BLaER1 treated with 17β-estradiol and CSF1 and Interleukin-3, amounts not matched to agents 10 nM and 100 nM (cell line): Measurements from ENCODE around the gene ARRDC5.
"Not testable (repeated sequence)": the region's sequence is repeated elsewhere in the genome, so short reads cannot be mapped to it uniquely, and the experiment has no call there.

ENCODE experiments used
- H3K27ac ChIP-seq, 11 experiments: shearing (Covaris generic); formaldehyde crosslinking; 2 replicates each; pipeline ENCODE4 v1.8.1; 2022
- H3K27me3 ChIP-seq, 11 experiments: shearing (Covaris generic); formaldehyde crosslinking; 2 replicates each; pipeline ENCODE4 v1.8.1; 2022
- H3K36me3 ChIP-seq, 11 experiments: shearing (Covaris generic); formaldehyde crosslinking; 2 replicates each; pipeline ENCODE4 v1.8.1; 2022
- H3K4me1 ChIP-seq, 10 experiments: shearing (Covaris generic); formaldehyde crosslinking; 2 replicates each; pipeline ENCODE4 v1.8.1; 2022
- H3K4me2 ChIP-seq, 11 experiments: shearing (Covaris generic); formaldehyde crosslinking; 2 replicates each; pipeline ENCODE4 v1.8.1; 2022
- H3K4me3 ChIP-seq, 10 experiments: shearing (Covaris generic); formaldehyde crosslinking; 2 replicates each; pipeline ENCODE4 v1.8.1; 2022
- H3K9ac ChIP-seq, 11 experiments: shearing (Covaris generic); formaldehyde crosslinking; 2 replicates each; pipeline ENCODE4 v1.8.1; 2022
- H3K9me3 ChIP-seq, 11 experiments: shearing (Covaris generic); formaldehyde crosslinking; replicated peaks in 1 of 11; 2 replicates each; pipeline ENCODE4 v1.8.1; 2022
- H4K20me1 ChIP-seq, 11 experiments: shearing (Covaris generic); formaldehyde crosslinking; 2 replicates each; pipeline ENCODE4 v1.8.1; 2022
- Cebpa-rat ChIP-seq, 11 experiments: shearing (Covaris generic); IDR thresholded peaks; 2 replicates each; pipeline ENCODE4 v1.8.1; 2022

The ARRDC5 gene

DNA sequence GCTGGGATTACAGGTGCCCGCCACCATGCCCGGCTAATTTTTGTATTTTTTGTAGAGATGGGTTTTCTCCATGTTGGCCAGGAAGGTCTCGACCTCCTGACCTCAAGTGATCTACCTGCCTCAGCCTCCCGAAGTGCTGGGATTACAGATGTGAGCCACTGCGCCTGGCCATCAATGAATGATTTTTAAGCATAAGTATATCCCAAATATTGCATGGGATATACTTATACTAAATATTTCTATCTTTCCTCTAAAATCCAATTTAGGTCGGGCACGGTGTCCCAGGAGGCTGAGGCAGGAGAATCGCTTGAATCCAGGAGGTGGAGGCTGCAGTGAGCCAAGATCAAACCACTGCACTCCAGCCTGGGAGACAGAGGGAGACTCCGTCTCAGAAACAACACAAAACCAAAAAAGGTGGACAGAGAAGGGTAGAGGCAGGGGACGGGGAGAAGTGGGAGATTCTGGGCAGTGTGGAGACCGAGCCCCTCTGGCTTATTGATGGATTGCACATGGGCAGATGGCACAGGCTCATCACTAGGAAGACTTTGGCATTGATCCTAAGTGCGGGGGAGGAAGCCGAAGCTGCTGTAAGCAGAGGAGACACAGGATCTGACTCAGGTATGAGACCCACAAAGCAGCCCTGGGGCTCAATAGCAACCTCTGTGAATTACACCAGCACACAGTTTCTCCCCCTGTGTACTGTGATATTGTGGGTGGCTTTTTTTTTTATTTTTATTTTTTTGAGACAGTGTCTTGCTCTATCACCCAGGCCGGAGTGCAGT lies 13.5 kb downstream of the ARRDC5 start:
- H3K36me3 ChIP-seq = peaks cover 0 to 11% (median 4%) of the 10 kb centered on the region in 11 experiments; a peak in 8 of 22 replicates
- H3K27me3 ChIP-seq = no peaks in the 10 kb centered on the region
- peak overlapping the region in 4 of 11 experiments; percentile 4 to 54 (median 30); a peak in 5 of 22 replicates for H3K27ac ChIP-seq
- 0 out of 22 replicates have a peak overlapping the region, but pooled peaks of 1 of the 11 experiments have one; percentile 7 for H3K9ac ChIP-seq
- peaks cover 0 to 47% (median 28%) of the 10 kb centered on the region in 10 experiments; a peak in 15 of 20 replicates for H3K4me1 ChIP-seq
- H3K4me3 ChIP-seq = no peak overlapping the region
- TF ChIP-seq Cebpa-rat (IDR thresholded peaks at IDR 0.05) = no peak
- H4K20me1 ChIP-seq = no peaks in the 10 kb centered on the region
- H3K4me2 ChIP-seq = peak overlapping the region in 3 of 11 experiments; percentile 6 to 38 (median 9); a peak in 3 of 22 replicates
- no peaks in the 10 kb centered on the region; a peak in 1 of 22 replicates for H3K9me3 ChIP-seq

DNA sequence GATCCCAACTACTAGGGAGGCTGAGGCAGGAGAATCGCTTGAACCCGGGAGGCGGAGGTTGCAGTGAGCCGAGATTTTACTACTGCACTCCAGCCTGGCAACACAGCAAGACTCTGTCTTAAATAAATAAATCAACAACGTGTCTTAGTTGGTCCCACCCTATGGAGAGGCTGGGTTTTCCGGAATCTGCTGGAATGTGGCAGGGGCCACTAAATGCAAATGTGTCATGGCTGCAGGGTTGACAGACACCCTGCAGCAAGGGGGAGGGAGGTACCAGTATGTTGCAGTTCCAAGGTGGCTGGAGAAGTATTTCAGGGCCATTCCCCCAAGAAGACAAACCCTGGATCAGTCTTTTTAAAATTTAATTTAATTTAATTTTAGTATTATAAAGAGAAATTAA lies 14.9 kb downstream of the ARRDC5 start:
- not testable (repeated sequence) for H3K9me3 ChIP-seq, H3K27me3 ChIP-seq, H3K4me3 ChIP-seq, H3K27ac ChIP-seq, H4K20me1 ChIP-seq, H3K9ac ChIP-seq, H3K4me2 ChIP-seq
- Histone ChIP-seq H3K4me1 (peaks cover 0 to 42% (median 23%) of the 10 kb centered on the region in 10 experiments; a peak in 13 of 20 replicates), H3K36me3 (peaks cover 0 to 11% (median 4%) of the 10 kb centered on the region in 11 experiments; a peak in 8 of 22 replicates)

- H3K36me3 ChIP-seq, H3K27ac ChIP-seq, H3K4me2 ChIP-seq, H4K20me1 ChIP-seq, H3K4me3 ChIP-seq, H3K9ac ChIP-seq, H3K27me3 ChIP-seq, H3K9me3 ChIP-seq: not testable (repeated sequence)
- H3K4me1 ChIP-seq = peaks cover 4 to 45% (median 25%) of the 10 kb centered on the region in 10 experiments; a peak in 18 of 20 replicates
Observed at GRCh38 chr19:4884993-4885392, 17.7 kb downstream of the ARRDC5 start.

DNA sequence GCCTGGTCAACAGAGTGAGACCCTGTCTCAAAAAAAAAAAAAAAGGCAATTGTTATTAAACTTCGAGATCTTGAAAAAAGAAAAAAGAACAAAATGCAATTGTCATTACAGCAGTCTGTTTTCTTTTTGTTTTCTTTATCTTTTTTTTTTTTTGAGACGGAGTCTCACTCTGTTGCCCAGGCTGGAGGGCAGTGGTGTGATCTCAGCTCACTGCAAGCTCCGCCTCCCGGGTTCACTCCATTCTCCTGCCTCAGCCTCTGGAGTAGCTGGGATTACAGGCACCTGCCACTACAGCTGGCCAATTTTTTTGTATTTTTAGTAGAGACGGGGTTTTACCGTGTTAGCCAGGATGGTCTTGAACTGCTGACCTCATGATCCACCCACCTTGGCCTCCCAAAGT lies 19.8 kb downstream of the ARRDC5 start:
- Histone ChIP-seq H3K9ac (peak overlapping the region in 1 of 11 experiments; percentile 35; a peak in 1 of 22 replicates), H3K4me2 (peak overlapping the region in 2 of 11 experiments; percentile 7 to 18; a peak in 1 of 22 replicates), H3K4me1 (peaks cover 19 to 54% (median 36%) of the 10 kb centered on the region in 10 experiments), H3K27ac (peak overlapping the region in 4 of 11 experiments; percentile 99 to 100 (median 100); a peak in 5 of 22 replicates)
- not testable (repeated sequence) for H3K36me3 ChIP-seq, H4K20me1 ChIP-seq, H3K27me3 ChIP-seq, H3K9me3 ChIP-seq, H3K4me3 ChIP-seq

DNA sequence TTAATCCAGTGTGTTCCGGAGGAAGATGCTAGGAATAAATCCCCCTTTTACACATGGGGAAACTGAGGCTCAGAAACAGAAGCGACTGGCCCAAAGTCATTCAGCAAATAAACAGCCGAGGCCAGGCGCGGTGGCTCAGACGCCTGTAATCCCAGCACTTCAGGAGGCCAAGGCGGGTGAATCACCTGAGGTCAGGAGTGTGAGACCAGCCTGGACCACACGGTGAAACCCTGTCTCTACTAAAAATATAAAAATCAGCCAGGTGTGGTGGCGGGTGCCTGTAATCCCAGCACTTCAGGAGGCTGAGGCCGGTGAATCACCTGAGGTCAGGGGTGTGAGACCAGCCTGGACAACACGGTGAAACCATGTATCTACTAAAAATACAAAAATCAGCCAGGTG lies 23.7 kb downstream of the ARRDC5 start:
- Histone ChIP-seq H3K27ac (peak overlapping the region in 10 of 11 experiments; percentile 79 to 100 (median 98); a peak in 20 of 22 replicates), H3K9ac (peak overlapping the region in 10 of 11 experiments; percentile 75 to 96 (median 88); a peak in 18 of 22 replicates), H3K4me1 (peaks cover 28 to 87% (median 66%) of the 10 kb centered on the region in 10 experiments), H3K36me3 (no peaks in the 10 kb centered on the region), H3K9me3 (no peaks in the 10 kb centered on the region), H3K4me2 (peak overlapping the region; percentile 84 to 99 (median 95)), H3K4me3 (peak overlapping the region in 5 of 10 experiments; percentile 40 to 58 (median 49); a peak in 4 of 20 replicates), H3K27me3 (no peaks in the 10 kb centered on the region), H4K20me1 (no peaks in the 10 kb centered on the region)
- no peak for TF ChIP-seq Cebpa-rat (IDR thresholded peaks at IDR 0.05)

GRCh38 chr19:4878491-4878968 lies 24.2 kb downstream of the ARRDC5 start:
- Histone ChIP-seq H4K20me1 (no peaks in the 10 kb centered on the region), H3K4me1 (peaks cover 28 to 90% (median 70%) of the 10 kb centered on the region in 10 experiments), H3K36me3 (no peaks in the 10 kb centered on the region), H3K27ac (peak overlapping the region; percentile 65 to 100 (median 97); a peak in 21 of 22 replicates), H3K9me3 (no peaks in the 10 kb centered on the region), H3K9ac (peak overlapping the region; percentile 75 to 96 (median 88)), H3K4me2 (peak overlapping the region; percentile 84 to 99 (median 95)), H3K4me3 (peak overlapping the region; percentile 6 to 58 (median 42); a peak in 17 of 20 replicates), H3K27me3 (no peaks in the 10 kb centered on the region)
- no peak for TF ChIP-seq Cebpa-rat (IDR thresholded peaks at IDR 0.05)

DNA sequence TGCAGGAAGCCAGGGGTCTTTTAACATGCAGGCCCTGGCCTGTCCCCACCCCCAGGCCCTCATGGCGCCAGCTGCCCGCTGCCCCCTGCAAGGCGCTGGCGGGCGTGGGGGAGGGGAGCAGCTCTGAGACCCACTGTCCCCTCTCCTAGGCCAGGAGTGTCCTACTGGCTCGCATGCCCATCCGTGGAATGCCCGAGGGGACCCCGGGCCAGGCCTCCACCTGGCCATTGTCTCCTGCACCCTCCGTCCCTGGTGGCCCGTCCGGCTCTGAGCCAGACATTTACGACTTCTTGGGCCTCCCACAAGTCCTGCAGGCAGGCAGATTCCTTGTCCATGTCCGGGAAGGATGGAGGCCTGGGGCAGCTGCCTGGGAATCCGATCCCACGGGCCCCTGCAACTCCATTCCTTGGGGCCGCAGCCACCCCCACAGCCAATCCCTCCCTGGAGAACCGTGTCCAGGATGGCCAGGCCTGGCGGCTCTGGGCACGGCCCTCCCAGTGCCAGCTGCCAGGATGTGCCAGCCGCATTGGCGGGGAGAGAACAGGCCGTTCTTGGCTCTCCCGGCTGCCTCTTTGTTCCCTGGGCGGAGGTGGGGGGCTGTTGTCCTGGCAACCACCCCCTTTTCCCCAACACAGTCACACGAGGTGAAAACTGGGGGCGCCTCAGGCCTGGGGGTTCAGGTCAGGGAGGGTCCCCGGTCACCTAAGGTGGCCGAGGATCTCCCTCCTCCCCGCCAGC lies 24.8 kb downstream of the ARRDC5 start:
- H3K4me1 ChIP-seq = peaks cover 34 to 93% (median 76%) of the 10 kb centered on the region in 10 experiments
- H3K4me3 ChIP-seq = peak overlapping the region; percentile 6 to 58 (median 42); a peak in 17 of 20 replicates
- peak overlapping the region; percentile 75 to 96 (median 88) for H3K9ac ChIP-seq
- H3K9me3 ChIP-seq = no peaks in the 10 kb centered on the region
- no peaks in the 10 kb centered on the region for H3K27me3 ChIP-seq
- no peaks in the 10 kb centered on the region for H3K36me3 ChIP-seq
- peak overlapping the region; percentile 65 to 100 (median 97); a peak in 21 of 22 replicates for H3K27ac ChIP-seq
- peak overlapping the region; percentile 84 to 99 (median 95) for H3K4me2 ChIP-seq
- no peaks in the 10 kb centered on the region for H4K20me1 ChIP-seq
- TF ChIP-seq Cebpa-rat (IDR thresholded peaks at IDR 0.05) = no peak

- H3K4me2 ChIP-seq = peak overlapping the region in 9 of 11 experiments; percentile 42 to 65 (median 54); a peak in 11 of 22 replicates
- no peaks in the 10 kb centered on the region for H3K9me3 ChIP-seq
- no peaks in the 10 kb centered on the region for H3K27me3 ChIP-seq
- peak overlapping the region in 6 of 11 experiments; percentile 22 to 69 (median 52); a peak in 10 of 22 replicates for H3K27ac ChIP-seq
- no peaks in the 10 kb centered on the region for H3K36me3 ChIP-seq
- H3K9ac ChIP-seq = peak overlapping the region in 5 of 11 experiments; percentile 4 to 47 (median 29); a peak in 7 of 22 replicates
- H3K4me3 ChIP-seq = no peak overlapping the region
- no peaks in the 10 kb centered on the region for H4K20me1 ChIP-seq
- TF ChIP-seq Cebpa-rat (IDR thresholded peaks at IDR 0.05) = no peak
- H3K4me1 ChIP-seq = peaks cover 53 to 92% (median 85%) of the 10 kb centered on the region in 10 experiments
Observed at GRCh38 chr19:4873930-4874329, 28.8 kb downstream of the ARRDC5 start.
